ENCODE measurements around the gene PKHD1.

PKHD1 gene

DNA sequence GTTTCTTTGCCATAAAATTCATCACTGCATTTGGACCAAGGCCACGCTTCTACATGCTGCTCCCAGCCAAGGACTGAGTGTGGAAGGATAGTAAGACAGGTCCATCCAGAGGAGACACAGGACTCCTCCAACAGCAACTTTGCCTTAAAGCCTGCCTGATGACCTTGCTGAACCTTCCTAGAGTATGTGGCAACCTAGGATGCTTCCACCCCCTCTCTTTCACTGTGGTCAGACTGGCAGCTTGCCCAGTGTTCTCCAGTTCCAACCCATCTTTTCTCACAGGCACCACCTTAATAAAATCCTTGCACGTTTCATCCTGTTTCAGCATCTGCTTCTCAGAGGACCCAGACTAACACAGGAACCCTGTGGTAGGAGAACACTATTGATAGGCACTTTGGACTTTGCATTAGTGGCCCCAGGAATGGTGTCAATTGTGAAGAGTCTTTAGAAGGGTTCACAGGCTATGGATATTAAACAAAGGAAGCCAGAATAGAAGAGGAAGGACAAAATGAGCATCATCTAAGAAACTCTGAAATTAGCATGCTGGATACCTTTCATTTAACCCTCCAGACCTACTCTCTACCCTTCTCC lies 2.4 kb upstream of the PKHD1 start:
- DNase-seq (ENCODE audit: low read depth) = no peak
- no peak overlapping the region for H3K4me3 ChIP-seq (ENCODE audit: low read depth, low read length)
- TF ChIP-seq, protein P1, sequence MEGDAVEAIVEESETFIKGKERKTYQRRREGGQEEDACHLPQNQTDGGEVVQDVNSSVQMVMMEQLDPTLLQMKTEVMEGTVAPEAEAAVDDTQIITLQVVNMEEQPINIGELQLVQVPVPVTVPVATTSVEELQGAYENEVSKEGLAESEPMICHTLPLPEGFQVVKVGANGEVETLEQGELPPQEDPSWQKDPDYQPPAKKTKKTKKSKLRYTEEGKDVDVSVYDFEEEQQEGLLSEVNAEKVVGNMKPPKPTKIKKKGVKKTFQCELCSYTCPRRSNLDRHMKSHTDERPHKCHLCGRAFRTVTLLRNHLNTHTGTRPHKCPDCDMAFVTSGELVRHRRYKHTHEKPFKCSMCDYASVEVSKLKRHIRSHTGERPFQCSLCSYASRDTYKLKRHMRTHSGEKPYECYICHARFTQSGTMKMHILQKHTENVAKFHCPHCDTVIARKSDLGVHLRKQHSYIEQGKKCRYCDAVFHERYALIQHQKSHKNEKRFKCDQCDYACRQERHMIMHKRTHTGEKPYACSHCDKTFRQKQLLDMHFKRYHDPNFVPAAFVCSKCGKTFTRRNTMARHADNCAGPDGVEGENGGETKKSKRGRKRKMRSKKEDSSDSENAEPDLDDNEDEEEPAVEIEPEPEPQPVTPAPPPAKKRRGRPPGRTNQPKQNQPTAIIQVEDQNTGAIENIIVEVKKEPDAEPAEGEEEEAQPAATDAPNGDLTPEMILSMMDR (conservative IDR thresholded peaks at IDR 0.05; ENCODE audit: low read depth, low read length) = no peak

DNA sequence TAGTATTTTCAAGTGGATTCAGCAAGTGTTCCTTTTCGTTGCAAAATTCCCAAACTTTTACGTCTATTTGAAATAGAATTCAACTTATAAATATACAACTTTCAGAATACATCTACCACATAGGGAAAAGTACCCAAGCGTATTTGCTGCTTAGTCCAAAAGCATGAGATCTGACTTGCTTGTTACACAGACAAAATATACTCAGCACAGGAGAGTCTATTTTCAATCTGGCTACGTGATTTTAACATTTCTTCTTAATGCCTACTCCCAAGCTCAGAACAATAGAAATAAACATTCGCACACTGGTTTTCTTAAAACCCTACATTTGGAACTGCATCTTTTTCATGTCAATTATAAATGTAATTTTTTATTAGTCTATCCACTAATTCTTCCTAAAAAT lies 672 bp downstream of the PKHD1 start:
- TF ChIP-seq, protein P1 (conservative IDR thresholded peaks at IDR 0.05; ENCODE audit: low read depth, low read length) = no peak
- no peak overlapping the region for H3K4me3 ChIP-seq (ENCODE audit: low read depth, low read length)
- DNase-seq (ENCODE audit: low read depth) = no peak

DNA sequence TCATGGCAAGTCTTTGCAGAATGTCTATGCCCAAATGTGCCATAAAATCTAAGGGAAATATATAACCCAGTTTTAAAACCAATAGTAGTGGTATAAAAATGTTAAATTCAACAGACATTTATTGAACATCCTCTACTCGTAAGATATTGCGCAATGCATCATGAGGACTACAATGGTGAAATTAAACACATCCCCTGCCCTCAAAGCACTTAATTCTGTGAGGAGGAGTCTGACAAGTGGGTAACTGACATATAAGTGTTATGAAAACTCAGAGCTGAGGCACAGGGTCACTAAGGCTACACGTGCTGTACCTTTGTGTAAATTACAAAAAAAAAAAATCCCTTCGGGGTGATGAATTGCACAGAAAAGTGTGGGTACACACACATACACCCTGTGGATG lies 6.2 kb downstream of the PKHD1 start:
- no peak overlapping the region for H3K4me3 ChIP-seq (ENCODE audit: low read depth, low read length)
- DNase-seq (ENCODE audit: low read depth) = no peak
- TF ChIP-seq, protein P1 (conservative IDR thresholded peaks at IDR 0.05; ENCODE audit: low read depth, low read length) = no peak

DNA sequence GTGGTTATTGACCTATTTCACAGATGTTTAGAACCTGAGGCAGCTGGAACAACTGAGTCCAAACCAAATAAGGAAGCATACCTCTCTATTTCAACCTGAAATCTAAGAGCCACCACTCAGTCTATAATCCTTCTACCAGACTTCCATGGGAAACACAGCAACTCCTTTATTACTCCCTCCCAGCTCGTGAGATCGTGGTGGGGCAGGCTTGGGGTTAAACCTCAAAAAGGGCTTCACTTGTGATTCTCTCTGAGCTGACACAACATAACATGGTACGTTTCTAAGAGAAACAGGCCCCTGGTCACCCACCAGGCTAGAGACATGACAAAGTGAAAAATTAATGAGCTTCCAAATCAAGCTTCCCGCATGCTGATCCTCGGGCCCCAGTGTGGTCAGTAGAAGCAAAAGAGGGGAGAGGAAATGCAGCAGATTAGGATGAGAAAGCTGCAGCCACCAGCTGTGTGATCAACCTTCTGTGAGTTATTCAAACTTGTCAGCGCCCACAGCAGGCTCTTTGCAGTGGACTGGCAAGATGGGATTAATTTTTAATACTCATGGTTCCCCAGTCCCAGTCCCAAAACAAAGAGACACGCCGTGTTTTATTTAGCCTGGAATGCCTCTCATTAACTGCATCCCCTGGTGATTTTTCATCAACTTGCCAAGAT lies 9.3 kb downstream of the PKHD1 start:
- TF ChIP-seq, protein P1 (conservative IDR thresholded peaks at IDR 0.05; ENCODE audit: low read depth, low read length) = no peak
- no peak overlapping the region for H3K4me3 ChIP-seq (ENCODE audit: low read depth, low read length)
- no peak for DNase-seq (ENCODE audit: low read depth)

DNA sequence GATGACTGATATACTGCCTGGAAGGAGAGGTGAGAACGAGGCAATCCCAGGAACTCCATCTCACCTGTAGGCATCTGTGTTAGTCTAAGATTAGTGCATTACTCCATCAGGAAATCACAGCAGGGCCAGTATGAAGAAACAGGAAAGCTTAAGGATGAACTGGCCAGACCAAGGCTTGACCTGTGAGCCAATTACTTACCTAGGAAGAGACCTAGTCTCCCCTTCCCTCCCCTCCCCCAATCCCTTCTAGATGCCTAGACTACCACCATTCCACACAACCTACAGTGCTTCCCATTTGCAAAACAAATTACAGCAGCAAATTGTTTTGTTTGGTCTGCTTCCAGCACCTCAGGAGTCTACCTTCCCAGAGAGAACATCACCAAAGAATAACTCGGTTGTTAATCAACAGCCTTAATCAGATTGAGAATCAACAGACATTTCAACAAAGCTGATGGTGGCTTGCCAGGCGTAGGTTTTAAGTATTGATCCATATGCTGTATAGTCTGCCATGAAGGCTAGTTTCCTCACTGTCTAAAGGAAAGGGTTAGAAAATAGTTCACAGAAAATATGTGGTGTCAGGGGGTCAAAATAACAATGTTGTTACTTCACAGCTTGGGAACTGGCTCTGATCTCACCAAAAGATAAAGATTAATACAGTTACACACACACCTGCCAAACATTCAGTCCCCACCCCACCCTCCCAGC lies 10.1 kb downstream of the PKHD1 start:
- TF ChIP-seq, protein P1 (conservative IDR thresholded peaks at IDR 0.05; ENCODE audit: low read depth, low read length) = no peak
- no peak overlapping the region for H3K4me3 ChIP-seq (ENCODE audit: low read depth, low read length)
- DNase-seq (ENCODE audit: low read depth) = no peak

DNA sequence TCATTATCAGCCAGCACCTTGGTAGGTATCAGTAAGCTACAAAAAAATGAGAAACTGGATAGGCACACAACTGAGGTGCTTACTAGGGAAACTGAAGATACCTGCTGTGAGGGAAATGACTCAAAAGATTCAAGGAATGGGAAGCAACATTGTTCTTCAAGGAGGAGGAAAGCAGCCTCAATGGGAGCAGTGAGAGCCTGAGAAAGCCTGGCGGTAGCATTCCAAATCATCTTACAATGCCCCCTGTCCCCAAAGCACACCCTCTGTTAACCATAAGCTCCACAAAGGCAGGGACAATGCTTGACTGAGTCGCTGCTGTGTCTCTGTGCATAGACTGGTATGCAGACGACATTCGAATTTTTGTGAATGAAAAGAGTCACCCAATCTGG lies 10.6 kb downstream of the PKHD1 start:
- TF ChIP-seq, protein P1 (conservative IDR thresholded peaks at IDR 0.05; ENCODE audit: low read depth, low read length) = no peak
- no peak overlapping the region for H3K4me3 ChIP-seq (ENCODE audit: low read depth, low read length)
- no peak for DNase-seq (ENCODE audit: low read depth)
